Gastrocnemius medialis (tissue), 4 donors: ENCODE data around the gene MRPL51. TPM values are rescaled to one million over a fixed set of nuclear protein-coding genes. Genes with fewer than 3 reads are reported as not detected.

Source experiments
- ATAC-seq, 2 donors: fragments of 150-250 bp; one replicate each; pipeline ENCODE4 v1.9.1; 2016
- DNase-seq, 2 donors: peaks; one replicate each; pipeline ENCODE4 v3.0.0-alpha.2; 2019
- H3K27ac ChIP-seq, 4 donors: fragments of 200-600 bp; sonication (generic); 1 replicate in 1 of 4; 2 replicates in 3 of 4; pipeline ENCODE4 v1.5.1; 2016 to 2018; ENCODE audit warnings: mild to moderate bottlenecking in 2 of 4, moderate library complexity in 1 of 4
- H3K27me3 ChIP-seq, 3 donors: fragments of 200-600 bp; sonication (generic) in 2 of 3; 1 replicate in 1 of 3; 2 replicates in 2 of 3; pipeline versions ENCODE4 v1.5.1 to v1.6.0; 2016 to 2019; ENCODE audit warnings: mild to moderate bottlenecking in 1 of 3, moderate library complexity in 1 of 3
- H3K36me3 ChIP-seq, 2 donors: fragments of 200-600 bp; sonication (generic) in 1 of 2; one replicate each; pipeline ENCODE4 v1.5.1; 2017 to 2018
- H3K4me1 ChIP-seq, 2 donors: fragments of 200-600 bp; sonication (generic) in 1 of 2; one replicate each; pipeline ENCODE4 v1.5.1; 2016 to 2017; ENCODE audit warnings: mild to moderate bottlenecking in 2 of 2
- H3K4me3 ChIP-seq, 4 donors: fragments of 200-600 bp; sonication (generic) in 3 of 4; 1 replicate in 1 of 4; 2 replicates in 3 of 4; pipeline ENCODE4 v1.5.1; 2016 to 2019; ENCODE audit warnings: mild to moderate bottlenecking in 2 of 4
- H3K9me3 ChIP-seq, 3 donors: fragments of 200-600 bp; sonication (generic) in 2 of 3; 1 replicate in 1 of 3; 2 replicates in 2 of 3; pipeline ENCODE4 v1.5.1; 2016 to 2019
- CTCF ChIP-seq, 5 experiments: fragments of 450-650 bp in 3 of 5; fragments of 200-600 bp in 2 of 5; sonication (generic) in 2 of 5; IDR thresholded peaks in 4 of 5; conservative IDR thresholded peaks in 1 of 5; 1 replicate in 4 of 5; 2 replicates in 1 of 5; pipeline ENCODE4 v1.5.1; 2016 to 2019; ENCODE audit warnings: antibody characterized with exemption in 5 of 5, mild to moderate bottlenecking in 3 of 5, moderate library complexity in 3 of 5
- POLR2A ChIP-seq, 2 donors: fragments of 450-650 bp; IDR thresholded peaks; one replicate each; pipeline ENCODE4 v1.6.1; 2017; ENCODE audit warnings: antibody characterized with exemption in 2 of 2, mild to moderate bottlenecking in 2 of 2, moderate library complexity in 2 of 2
- in situ Hi-C, 4 donors: fragments of 200-750 bp; cut with MboI; loops; one replicate each; pipeline versions ENCODE4 v1.15.0 to v1.8.0; 2017; ENCODE audit warnings: low sequenced_read_pairs in 4 of 4
- intact Hi-C: fragments of 100-400 bp; cut with DNase I; formaldehyde crosslinking; loops from one replicate; pipeline ENCODE4 v1.15.1; 2023; ENCODE audit warnings: low total_unique reads
- total RNA-seq, 4 donors: library from RNA; depleted of rRNA; stranded (reverse); fragments of >200 nt; gene quantifications; one replicate each; pipeline versions ENCODE4 v1.1.0 to v1.2.3, GENCODE V29; 2016

The MRPL51 gene
- total RNA-seq, 4 donors from 2014 or later: 76.6 to 147 (median 124) TPM

- DNase-seq (peak in 1 of 2 donors; percentile 45), ATAC-seq (no peak)
- TF ChIP-seq POLR2A (IDR thresholded peaks at IDR 0.05) (no peak), CTCF (IDR thresholded peaks at IDR 0.05 in 4 of 5, conservative IDR thresholded peaks at IDR 0.05 in 1 of 5) (no peak)
- H3K9me3 ChIP-seq: no peaks in the 10 kb centered on the region
- peak overlapping the region in 3 of 4 donors; percentile 57 to 72 (median 70) for H3K27ac ChIP-seq
- no peak overlapping the region for H3K4me3 ChIP-seq
- H3K4me1 ChIP-seq: peaks cover 8 to 14% of the 10 kb centered on the region in 2 donors
- intact Hi-C loops (no loop called here), in situ Hi-C loops (loop anchor here (5.0 to 25.0 kb wide), 4 partner anchors 39 to 137 kb away; partner anchors contain the start of gene TNFRSF1A (in 1 of the 4))
- peaks cover 0 to 86% of the 10 kb centered on the region in 2 donors for H3K36me3 ChIP-seq
- H3K27me3 ChIP-seq: no peaks in the 10 kb centered on the region
These were observed 31.4 kb downstream of the MRPL51 start for GRCh38 chr12:6461401-6462233.

- peaks cover 8 to 14% of the 10 kb centered on the region in 2 donors for H3K4me1 ChIP-seq
These were observed 32.2 kb downstream of the MRPL51 start for GRCh38 chr12:6460751-6461371.

GRCh38 chr12:6459004-6459337 lies 34.1 kb downstream of the MRPL51 start:
- DNase-seq: no peak
- H3K27ac ChIP-seq: no peak overlapping the region
- no peak overlapping the region for H3K4me3 ChIP-seq
- in situ Hi-C loops (loop anchor here in 1 of 4 donors (25.0 kb wide), 1 partner anchor 122 kb away; the partner anchor contains the start of gene TNFRSF1A), intact Hi-C loops (no loop called here)
- ATAC-seq: no peak
- H3K27me3 ChIP-seq: no peaks in the 10 kb centered on the region
- peaks cover 0 to 80% of the 10 kb centered on the region in 2 donors for H3K36me3 ChIP-seq
- H3K9me3 ChIP-seq: no peaks in the 10 kb centered on the region
- TF ChIP-seq CTCF (IDR thresholded peaks at IDR 0.05 in 4 of 5, conservative IDR thresholded peaks at IDR 0.05 in 1 of 5): no peak
- TF ChIP-seq POLR2A (IDR thresholded peaks at IDR 0.05): no peak
- peaks cover 8 to 14% of the 10 kb centered on the region in 2 donors for H3K4me1 ChIP-seq

More at GRCh38 chr12:6460751-6461371, 32.2 kb downstream of the MRPL51 start:
- Histone ChIP-seq H3K36me3 (peaks cover 0 to 80% of the 10 kb centered on the region in 2 donors), H3K27me3 (no peaks in the 10 kb centered on the region), H3K9me3 (no peaks in the 10 kb centered on the region), H3K27ac (peak overlapping the region; percentile 56 to 72 (median 64)), H3K4me3 (no peak overlapping the region)
- in situ Hi-C loops: loop anchor here (5.0 to 25.0 kb wide), 4 partner anchors 39 to 136 kb away; partner anchors contain the start of gene TNFRSF1A (in 1 of the 4)
- ATAC-seq: peak; percentile 90 to 91
- intact Hi-C loops: no loop called here
- TF ChIP-seq POLR2A (IDR thresholded peaks at IDR 0.05): no peak
- no peak for TF ChIP-seq CTCF (IDR thresholded peaks at IDR 0.05 in 4 of 5, conservative IDR thresholded peaks at IDR 0.05 in 1 of 5)
- DNase-seq: peak in 1 of 2 donors; percentile 46

- Histone ChIP-seq H3K4me1 (peaks cover 8 to 14% of the 10 kb centered on the region in 2 donors), H3K27me3 (no peaks in the 10 kb centered on the region), H3K27ac (no peak overlapping the region), H3K4me3 (no peak overlapping the region), H3K36me3 (peaks cover 0 to 75% of the 10 kb centered on the region in 2 donors), H3K9me3 (no peaks in the 10 kb centered on the region)
- TF ChIP-seq CTCF (IDR thresholded peaks at IDR 0.05 in 4 of 5, conservative IDR thresholded peaks at IDR 0.05 in 1 of 5) (no peak), POLR2A (IDR thresholded peaks at IDR 0.05) (no peak)
- in situ Hi-C loops: loop anchor here in 1 of 4 donors (25.0 kb wide), 1 partner anchor 121 kb away; the partner anchor contains the start of gene TNFRSF1A
- intact Hi-C loops: no loop called here
- ATAC-seq (no peak), DNase-seq (no peak)
These were observed 34.6 kb downstream of the MRPL51 start for GRCh38 chr12:6458281-6459003.
